GM12873 (cell line): ENCODE measurements around the gene ATP6V0D1.

Source experiments
- TF ChIP-seq, protein P1 (sequence below): IDR thresholded peaks from 2 replicates; pipeline ENCODE4 v1.5.1; 2012; ENCODE audit warnings: low read depth, mild to moderate bottlenecking, moderate library complexity, low read length, control low read depth; ENCODE audit not compliant: insufficient read depth; ENCODE audit errors: missing control alignments

ATP6V0D1 gene

DNA sequence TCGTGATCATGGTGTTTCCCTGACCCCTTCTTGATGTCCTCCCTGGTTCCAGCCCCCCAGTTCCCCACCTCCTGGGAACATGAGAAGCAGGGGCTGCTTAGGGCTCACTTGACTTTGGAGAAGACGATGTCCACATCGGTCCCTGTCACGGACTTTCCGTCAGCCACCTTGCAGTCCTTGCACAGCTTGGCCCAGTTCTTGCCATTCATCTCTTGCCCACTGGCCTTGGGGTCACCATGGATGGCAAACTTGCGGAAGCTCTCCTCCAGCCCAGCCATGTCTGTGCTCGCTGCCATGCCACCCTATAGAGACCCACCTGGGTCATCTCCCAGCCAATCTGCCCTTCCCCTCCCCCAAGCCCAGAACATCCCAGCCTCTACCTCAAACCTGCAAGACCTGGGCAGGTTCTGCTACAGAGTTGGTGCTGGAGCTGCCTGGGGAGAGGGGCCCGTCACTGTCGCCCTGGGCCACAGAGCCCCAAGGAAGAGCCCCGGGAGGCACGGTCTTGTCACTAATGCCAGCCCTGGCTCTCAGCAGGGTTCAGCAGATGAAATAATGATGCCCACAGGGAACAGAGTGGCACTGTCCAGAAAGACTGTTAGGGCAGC, 90.0 kb downstream of the ATP6V0D1 start:
- TF ChIP-seq, protein P1, sequence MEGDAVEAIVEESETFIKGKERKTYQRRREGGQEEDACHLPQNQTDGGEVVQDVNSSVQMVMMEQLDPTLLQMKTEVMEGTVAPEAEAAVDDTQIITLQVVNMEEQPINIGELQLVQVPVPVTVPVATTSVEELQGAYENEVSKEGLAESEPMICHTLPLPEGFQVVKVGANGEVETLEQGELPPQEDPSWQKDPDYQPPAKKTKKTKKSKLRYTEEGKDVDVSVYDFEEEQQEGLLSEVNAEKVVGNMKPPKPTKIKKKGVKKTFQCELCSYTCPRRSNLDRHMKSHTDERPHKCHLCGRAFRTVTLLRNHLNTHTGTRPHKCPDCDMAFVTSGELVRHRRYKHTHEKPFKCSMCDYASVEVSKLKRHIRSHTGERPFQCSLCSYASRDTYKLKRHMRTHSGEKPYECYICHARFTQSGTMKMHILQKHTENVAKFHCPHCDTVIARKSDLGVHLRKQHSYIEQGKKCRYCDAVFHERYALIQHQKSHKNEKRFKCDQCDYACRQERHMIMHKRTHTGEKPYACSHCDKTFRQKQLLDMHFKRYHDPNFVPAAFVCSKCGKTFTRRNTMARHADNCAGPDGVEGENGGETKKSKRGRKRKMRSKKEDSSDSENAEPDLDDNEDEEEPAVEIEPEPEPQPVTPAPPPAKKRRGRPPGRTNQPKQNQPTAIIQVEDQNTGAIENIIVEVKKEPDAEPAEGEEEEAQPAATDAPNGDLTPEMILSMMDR = no peak

DNA sequence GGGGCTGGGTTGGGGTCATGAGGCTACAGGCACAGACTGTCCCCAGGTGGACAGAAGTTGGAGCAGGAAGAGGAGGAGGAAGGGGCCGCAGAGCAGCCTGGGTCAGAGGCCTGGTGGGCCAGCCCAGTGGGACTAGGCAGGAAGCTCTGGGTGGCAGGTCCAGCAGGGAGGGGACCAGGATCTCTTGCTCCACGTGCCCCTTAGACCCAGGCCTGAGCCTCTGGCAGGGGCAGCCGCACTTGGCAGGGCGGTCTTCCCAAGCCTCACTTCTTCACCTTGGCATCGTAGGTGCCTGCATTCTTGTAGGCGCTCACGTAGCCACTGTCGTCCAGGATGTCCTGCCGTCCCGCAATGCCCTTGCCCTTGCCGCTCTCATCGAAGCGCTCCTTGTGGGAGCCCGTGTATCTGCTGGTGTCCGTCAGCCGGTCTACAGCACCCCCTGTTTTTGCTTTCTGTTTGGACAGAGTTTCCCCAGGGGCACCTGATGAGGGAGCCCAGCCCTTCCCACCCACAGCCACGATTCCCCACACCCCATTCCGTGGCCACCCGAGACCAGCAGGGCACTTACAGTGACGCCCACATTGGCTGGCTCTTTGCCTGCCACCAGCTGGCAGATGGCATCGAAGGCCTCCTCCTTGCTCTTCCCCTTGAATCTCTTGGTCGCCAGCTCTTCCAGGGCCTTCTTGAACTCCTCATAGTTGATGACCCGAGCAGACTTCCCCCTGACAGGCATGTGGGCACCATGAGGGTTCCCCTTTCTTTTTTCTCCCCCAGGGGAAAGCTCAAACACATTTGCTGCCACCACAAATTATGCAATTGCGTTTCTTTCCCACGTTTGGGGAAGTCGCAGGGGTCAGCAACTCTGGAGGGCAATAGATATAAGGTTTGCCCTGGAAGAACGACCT, 90.8 kb downstream of the ATP6V0D1 start:
- TF ChIP-seq, protein P1 = no peak

DNA sequence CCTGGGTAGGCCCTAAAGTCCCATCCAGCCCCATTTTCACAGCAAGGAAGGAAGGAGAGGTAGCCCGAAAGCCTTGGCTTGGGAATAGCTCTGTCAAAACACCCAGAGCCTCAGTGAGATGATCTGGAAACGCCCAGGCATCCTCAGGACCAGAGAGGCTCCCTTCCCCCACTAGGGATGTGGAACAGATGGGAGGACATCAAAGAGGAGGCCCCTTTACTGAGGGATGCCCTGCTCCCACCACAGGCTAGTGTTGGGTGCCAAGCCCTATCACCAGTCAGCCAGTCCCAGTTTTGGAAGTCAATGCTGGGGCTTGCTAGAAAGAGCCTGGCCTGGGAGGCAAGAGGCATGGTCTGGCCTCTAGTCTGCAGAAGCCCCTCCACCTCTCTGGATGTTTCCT, 92.4 kb downstream of the ATP6V0D1 start:
- TF ChIP-seq, protein P1 = no peak

DNA sequence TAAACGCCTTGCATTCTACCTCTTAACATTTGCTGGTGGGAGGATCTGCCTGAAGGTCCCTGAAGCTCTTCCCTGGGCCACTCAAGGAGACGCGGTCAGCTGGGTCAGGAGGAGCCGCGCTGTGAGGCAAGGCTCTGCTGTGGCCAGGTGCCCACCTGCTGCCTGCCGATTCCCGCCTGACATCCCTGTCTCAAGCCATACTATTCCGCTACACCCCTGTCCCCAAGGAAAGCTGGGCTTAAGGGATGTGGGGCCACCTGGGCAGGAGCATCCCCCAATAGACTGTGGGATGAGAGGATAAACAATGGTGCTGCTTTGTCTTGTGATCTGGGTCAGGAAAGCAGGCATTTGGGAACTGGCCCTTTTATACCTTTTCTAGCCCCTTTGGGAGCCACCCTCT, 92.8 kb downstream of the ATP6V0D1 start:
- TF ChIP-seq, protein P1 = no peak
